Head of caudate nucleus (tissue), 42 donors: ENCODE data around the gene RAMAC.
"Not testable (repeated sequence)": the region's sequence is repeated elsewhere in the genome, so short reads cannot be mapped to it uniquely, and the experiment has no call there.

ENCODE experiments used
- DNase-seq, 42 donors: peaks; one replicate each; pipeline versions ENCODE4 v3.0.0 to v3.0.0-alpha.2; 2020 to 2021; ENCODE audit warnings: mixed read lengths in 7 of 42
- intact Hi-C: fragments of 100-400 bp; cut with DNase I; formaldehyde crosslinking; loops from one replicate; pipeline ENCODE4 v1.15.0; 2022

Gene RAMAC

DNA sequence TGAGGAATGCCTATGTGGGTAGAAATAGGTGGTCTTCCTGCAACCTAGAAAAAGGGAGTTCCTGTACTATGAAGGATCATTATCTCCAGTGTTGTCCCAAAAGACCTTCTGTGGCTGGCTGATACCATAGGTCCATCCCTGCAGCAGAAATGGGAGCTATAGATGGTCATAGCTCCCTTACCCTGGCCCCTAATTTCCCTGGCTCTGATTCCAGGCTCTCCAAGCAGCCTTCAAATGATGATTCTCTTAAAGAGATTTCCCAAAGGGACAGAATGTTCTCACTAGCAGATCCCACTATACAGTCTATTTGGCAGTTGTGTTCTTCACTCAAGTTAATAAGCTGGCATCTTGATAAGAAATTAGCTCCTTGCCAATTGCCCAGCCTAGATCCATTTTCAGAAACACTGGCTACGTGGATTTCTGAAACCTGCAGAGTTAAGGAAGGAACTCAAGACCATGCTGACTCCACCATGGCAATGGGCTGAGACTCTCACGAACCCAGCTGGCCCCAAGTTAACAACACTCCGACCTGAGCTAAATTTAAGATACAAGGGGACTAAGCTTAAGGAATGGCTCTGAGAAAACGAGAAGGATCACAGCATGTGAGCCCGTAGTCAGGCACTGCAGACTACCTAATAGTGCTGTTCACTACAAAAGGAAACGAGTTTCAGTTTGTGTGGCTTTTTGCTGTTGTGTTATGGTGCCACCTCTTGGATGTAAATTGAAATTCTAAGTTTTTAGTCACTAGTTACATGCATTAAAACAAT is 14.1 kb downstream of the RAMAC start:
- intact Hi-C loops, result no loop called here
- peak in 9 of 42 donors; percentile 7 to 55 (median 31) for DNase-seq

DNA sequence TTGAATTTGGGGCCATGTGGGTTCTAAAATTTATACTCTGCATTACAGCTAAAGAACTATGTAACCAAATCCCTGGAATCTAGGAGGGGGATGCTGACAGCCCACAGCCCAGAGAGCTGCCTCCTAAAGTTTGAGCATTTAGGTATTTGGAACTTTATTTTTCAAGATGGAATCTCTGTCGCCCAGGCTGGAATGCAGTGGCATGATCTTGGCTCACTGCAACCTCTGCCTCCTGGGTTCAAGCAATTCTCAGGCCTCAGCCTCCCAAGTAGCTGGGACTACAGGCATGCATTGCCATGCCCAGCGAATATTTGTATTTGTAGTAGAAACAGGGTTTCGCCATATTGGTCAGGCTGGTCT is 14.6 kb downstream of the RAMAC start:
- intact Hi-C loops, result not testable (repeated sequence)
- DNase-seq, result peak in 1 of 42 donors; percentile 23

DNA sequence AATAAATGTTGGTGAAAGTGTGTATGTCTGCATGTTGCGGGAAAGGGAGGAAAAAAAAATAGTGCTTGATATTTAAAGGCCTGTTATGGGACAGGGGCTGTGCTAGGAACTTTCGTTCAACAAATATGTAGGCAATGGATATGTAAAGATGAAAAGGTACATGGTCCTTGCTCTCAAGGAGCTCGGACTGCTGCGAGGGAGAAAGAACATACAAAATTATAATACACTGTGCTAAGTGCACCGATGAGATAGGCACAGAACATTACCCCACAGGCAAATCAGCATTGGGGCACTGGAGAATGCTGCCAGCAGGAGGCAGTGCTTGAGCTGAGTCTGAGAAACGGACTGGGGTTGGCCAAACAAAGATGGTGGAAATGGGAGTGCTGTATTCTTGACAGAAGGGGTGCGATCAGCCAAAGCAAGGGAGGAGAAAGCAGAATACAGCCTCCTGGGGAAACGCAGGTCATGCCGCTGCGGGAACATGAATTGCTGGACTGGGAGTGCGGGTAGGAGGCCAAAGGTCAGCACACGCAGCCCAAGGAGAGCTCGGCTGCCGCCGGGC is 24.8 kb downstream of the RAMAC start:
- intact Hi-C loops, result loop anchor here (5.0 kb wide), 1 partner anchor 57 kb away; the partner anchor contains the start of gene BTBD1
- DNase-seq, result peak; percentile 58 to 92 (median 80)

DNA sequence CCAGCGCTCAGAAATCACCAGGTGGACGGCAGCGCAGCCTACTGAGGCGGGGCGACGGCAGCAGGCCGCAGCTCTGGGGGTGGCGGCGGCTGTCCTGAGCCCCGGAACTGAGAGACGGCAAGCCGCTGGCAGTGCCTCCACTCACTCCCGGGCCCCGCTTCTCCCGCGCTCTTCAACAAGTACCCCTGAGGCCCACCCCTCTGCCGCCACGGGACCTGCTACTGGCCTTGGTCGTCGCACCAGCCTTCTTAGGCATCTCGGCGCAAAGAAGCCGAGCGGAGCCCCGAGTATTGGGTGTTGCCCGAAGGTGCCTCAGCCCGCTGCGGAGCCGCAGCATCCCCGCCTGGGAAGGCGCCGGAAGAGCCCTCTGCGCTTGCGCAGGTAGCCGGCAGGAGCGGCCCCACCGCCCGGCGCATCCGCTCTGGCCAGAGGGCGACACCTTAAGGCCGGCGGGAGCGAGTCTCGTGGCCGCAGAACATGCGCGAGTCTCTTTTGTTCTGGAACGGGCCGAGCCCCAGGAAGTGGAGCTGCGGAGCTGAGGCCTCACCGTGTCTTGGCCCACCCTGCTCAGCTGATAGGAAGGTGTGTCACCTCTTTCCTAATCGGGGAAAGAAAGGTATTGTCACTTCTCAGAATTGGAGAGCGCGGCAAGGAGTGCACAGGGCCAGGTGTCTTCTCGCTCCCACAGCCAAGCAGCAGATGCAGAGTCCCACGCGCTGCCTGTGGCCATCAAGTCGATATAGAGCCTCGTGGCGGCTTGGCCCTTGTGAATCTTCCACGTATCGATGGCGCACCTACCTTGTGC is 25.5 kb downstream of the RAMAC start, which contains the start of gene C15orf40:
C15orf40 (minus strand) TSS at position 369 of the 805 bp plus-strand sequence; CDS start at position 337, 32 bp downstream.
- peak; percentile 81 to 97 (median 92) for DNase-seq
- intact Hi-C loops, result loop anchor here (5.0 kb wide), 1 partner anchor 56 kb away; the partner anchor contains the start of gene BTBD1

DNA sequence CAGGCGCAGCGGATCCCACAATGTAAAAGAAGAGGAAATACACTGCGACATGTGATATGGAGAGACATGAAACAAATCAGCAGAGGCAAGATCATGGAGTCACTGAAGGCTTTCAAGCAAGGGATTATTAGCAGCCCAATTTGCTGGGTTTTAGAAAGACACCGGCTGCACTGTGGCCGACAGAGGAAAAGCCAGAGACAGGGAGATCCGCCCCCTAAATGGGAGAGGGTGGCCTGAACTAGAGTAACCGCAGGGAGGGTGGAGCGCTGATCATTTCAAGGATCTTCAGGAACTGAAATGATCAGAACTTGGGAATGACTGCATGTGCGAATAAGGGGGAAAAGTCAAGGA is 26.0 kb downstream of the RAMAC start:
- DNase-seq, result peak in 6 of 42 donors; percentile 4 to 30 (median 12)
- intact Hi-C loops, result loop anchor here (5.0 kb wide), 1 partner anchor 55 kb away; the partner anchor contains the start of gene BTBD1

DNA sequence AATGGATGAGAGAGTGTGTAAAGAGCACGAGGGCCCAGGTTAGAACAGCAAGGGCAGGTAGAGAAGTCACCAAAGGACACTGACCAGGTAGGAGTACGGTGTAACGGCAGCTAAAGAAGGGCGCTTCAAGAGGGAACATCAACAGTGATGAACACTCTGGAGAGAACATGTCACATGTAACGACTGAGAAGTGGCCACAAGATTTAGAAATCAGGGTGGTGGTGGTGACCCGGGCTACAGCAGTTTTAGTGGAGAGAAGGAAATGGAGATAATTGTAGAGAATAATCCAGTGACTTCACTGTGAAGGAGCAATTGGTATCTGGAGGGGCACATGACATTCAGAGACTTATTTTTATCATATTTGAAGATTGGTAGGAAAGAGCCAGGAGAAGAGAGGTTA is 26.6 kb downstream of the RAMAC start:
- intact Hi-C loops, result loop anchor here (5.0 kb wide), 1 partner anchor 55 kb away; the partner anchor contains the start of gene BTBD1
- DNase-seq, result no peak

DNA sequence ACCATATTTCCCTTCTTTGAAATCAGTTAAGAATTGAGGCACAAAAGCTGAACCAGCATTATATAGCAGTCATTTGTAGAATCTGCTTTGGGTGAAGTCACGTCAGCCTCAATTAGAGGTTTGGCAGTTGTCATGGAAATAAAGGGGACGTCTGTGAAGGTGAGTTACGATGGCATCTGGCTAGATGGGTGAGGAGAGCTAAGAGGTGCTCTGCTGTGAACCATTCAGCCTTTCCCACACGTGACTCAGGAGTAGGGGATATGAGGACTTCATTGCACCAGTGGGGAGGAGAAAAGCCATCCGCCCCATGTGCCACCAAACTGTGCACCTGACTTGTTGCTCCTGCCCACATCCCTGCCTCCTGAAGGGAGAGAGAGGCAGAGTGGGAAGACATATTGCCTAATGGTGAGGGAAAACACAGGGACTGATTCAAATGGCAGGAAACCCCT is 28.2 kb downstream of the RAMAC start:
- intact Hi-C loops, result loop anchor here (5.0 kb wide), 1 partner anchor 53 kb away; the partner anchor contains the start of gene BTBD1
- no peak for DNase-seq

DNA sequence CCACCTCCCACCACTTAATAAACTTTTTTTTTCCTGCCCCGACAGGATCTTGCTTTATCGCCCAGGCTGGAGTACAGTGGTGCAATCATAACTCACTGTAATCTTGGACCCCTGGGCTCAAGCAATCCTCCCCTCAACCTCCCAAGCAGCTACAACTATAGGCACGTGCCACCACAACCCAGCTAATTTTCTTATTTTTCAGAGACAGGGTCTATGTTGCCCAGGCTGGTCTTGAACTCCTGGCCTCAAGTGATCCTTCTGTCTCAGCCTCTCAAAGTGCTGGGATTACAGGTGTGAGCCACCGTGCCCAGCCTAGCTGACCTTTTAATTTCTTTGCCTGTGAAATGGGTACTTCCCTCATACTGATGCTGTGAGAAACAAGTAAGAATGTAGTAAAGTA is 29.4 kb downstream of the RAMAC start:
- DNase-seq, result no peak
- intact Hi-C loops, result no loop called here

DNA sequence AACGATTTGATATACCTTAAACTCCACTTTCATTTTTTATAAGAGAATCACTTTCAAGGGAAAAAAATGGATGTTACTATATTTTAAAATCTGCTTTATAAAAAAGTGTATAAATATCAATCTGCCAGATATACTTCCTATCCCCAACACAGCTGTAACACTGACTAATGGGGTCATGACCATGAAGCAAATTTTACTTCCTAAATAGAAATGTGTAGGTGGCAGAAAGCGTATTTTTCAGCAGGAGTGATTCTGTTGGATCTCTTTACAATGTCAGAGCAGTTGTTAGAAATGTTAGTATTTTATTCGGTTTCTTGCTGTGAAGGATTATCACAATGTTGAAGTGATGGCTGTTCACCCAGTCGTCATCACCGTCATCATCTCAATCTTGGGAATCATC is 30.9 kb downstream of the RAMAC start:
- intact Hi-C loops, result no loop called here
- peak in 5 of 42 donors; percentile 6 to 43 (median 11) for DNase-seq

DNA sequence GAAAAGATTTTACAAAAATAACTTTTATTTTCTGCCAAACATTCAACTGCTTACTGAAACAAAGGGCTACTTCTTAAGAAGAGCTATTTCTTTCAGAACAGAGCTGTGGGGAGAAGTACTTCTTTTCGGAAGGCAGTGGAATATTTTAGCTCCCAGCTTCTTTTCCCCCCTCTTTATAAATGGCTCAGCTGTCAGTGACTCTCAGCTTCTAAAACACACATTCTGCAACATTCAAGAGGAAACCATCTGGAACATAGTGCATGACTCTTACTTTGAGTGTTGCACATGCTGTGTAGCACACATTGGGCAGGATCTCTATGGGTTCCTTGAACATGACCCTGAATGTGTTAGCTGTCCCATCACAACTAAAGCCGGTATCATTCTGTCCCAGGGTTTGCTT is 32.4 kb downstream of the RAMAC start:
- DNase-seq, result no peak
- intact Hi-C loops, result no loop called here

DNA sequence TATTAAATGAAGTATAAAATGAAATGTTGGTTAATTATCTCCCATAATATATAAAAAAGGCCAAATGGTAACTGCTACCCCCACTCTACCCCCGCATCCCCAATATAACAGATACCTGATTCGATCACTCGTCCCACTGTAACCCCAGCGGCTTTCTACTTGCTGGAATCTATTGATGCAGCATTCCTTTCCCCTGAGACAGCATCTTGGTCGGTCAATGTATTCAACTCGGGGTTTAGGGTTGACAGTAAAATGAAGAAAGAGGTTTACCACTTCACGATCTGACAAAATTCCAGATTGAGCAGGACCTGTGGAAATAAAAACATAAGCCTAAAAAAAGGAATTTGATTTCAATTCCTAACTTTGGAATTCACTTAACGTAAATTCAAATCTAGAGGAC is 44.0 kb downstream of the RAMAC start:
- no peak for DNase-seq
- intact Hi-C loops, result no loop called here

DNA sequence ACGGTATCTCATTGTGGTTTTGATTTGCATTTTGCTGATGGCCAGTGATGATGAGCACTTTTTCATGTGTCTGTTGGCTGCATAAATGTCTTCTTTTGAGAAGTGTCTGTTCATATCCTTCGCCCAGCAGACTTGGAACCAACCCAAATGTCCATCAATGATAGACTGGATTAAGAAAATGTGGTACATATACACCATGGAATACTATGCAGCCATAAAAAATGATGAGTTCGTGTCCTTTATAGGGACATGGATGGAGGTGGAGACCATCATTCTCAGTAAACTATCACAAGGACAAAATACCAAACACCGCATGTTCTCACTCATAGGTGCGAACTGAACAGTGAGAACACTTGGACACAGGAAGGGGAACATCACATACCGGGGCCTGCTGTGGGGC is 45.2 kb downstream of the RAMAC start:
- DNase-seq, intact Hi-C loops: not testable (repeated sequence)

DNA sequence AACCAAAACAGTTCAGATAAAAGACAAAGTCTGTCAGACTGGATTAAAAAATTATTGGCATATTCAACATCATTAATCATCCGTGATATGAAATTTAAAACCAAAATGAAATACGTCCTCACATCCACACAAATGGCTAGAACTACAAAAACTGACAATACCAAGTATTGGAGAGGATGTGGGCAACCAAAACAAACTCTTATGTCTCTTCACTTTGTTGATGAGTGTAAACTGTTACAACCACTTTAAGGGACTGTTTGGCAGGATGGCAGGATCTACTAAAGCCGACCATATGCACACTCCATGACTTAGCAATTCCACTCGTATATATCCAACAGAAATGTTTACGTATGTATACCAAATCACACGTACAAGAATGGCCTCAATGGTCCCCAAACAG is 50.2 kb downstream of the RAMAC start:
- intact Hi-C loops, result no loop called here
- DNase-seq, result no peak

DNA sequence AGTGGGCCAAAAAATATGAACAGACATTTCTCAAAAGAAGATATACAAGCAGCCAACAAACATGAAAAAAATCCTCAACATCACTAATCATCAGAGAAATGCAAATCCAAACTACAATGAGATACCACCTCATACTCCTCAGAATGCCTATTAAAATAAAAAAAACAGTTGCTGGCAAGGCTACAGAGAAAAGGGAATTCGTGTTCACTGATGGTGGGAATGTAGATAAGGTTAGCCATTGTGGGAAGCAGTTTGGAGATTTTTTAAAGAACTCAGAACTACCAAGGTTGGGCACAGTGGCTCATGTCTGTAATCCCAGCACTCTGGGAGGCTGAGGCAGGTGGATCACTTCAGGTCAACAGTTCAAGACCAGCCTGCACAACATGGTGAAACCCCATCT is 53.2 kb downstream of the RAMAC start:
- intact Hi-C loops, result no loop called here
- no peak for DNase-seq
